GM23338 (cell line): Measurements from ENCODE around the gene EMP2. TPM values are rescaled to one million over a fixed set of nuclear protein-coding genes. Genes with fewer than 3 reads are reported as not detected.

Experiments
- ATAC-seq: fragments of 200-7000 bp; cut with Tn5 transposase; 3 replicates; pipeline ENCODE4 v1.9.1; 2020
- DNase-seq: peaks from one replicate; pipeline ENCODE4 v3.0.0-alpha.2; 2015; ENCODE audit warnings: low spot score
- H2AFZ ChIP-seq: fragments of 200-600 bp; sonication (generic); 2 replicates; pipeline ENCODE4 v1.8.0; 2016; ENCODE audit warnings: antibody characterized with exemption, mild to moderate bottlenecking, moderate library complexity
- H3F3A ChIP-seq: fragments of 200-600 bp; sonication (generic); replicated peaks from 2 replicates; pipeline ENCODE4 v1.8.0; 2017; ENCODE audit warnings: antibody characterized with exemption, mixed run types, low read depth
- H3K27ac ChIP-seq: fragments of 200-600 bp; sonication (generic); 2 replicates; pipeline ENCODE4 v1.6.1; 2016; ENCODE audit warnings: low read depth
- H3K27me3 ChIP-seq: fragments of 200-600 bp; sonication (generic); 2 replicates; pipeline ENCODE4 v1.8.0; 2016; ENCODE audit warnings: mild to moderate bottlenecking, mixed run types, moderate library complexity; ENCODE audit not compliant: insufficient read depth
- H3K36me3 ChIP-seq: fragments of 200-600 bp; sonication (generic); 2 replicates; pipeline ENCODE4 v1.8.0; 2016; ENCODE audit warnings: mild to moderate bottlenecking; ENCODE audit not compliant: insufficient read depth
- H3K4me1 ChIP-seq: fragments of 200-600 bp; sonication (generic); 2 replicates; pipeline ENCODE4 v1.8.0; 2016; ENCODE audit warnings: mild to moderate bottlenecking, moderate library complexity; ENCODE audit not compliant: insufficient read depth
- H3K4me2 ChIP-seq: fragments of 200-600 bp; sonication (generic); 2 replicates; pipeline ENCODE4 v1.7.1; 2017; ENCODE audit warnings: mixed run types
- H3K4me3 ChIP-seq: fragments of 200-600 bp; sonication (generic); 2 replicates; pipeline ENCODE4 v1.6.1; 2016; ENCODE audit warnings: mixed run types
- H3K79me2 ChIP-seq: fragments of 200-600 bp; sonication (generic); replicated peaks from 2 replicates; pipeline ENCODE4 v1.8.0; 2017; ENCODE audit warnings: mild to moderate bottlenecking; ENCODE audit not compliant: insufficient read depth
- H3K9me2 ChIP-seq: fragments of 200-600 bp; sonication (generic); 2 replicates; pipeline ENCODE4 v1.8.0; 2017; ENCODE audit not compliant: insufficient read depth
- H4K20me1 ChIP-seq: fragments of 200-600 bp; sonication (generic); replicated peaks from 2 replicates; pipeline ENCODE4 v1.8.0; 2017; ENCODE audit warnings: mild to moderate bottlenecking; ENCODE audit not compliant: insufficient read depth
- H3K27ac Mint-ChIP-seq: 2 replicates; pipeline ENCODE4 v1.8.0; 2020; ENCODE audit warnings: inconsistent platforms, mild to moderate bottlenecking, moderate library complexity, mixed read lengths
- H3K27me3 Mint-ChIP-seq: 3 replicates; pipeline ENCODE4 v1.8.0; 2022; ENCODE audit warnings: low read depth, mild to moderate bottlenecking, moderate library complexity, mixed read lengths, inconsistent platforms; ENCODE audit not compliant: insufficient read depth, poor library complexity
- H3K36me3 Mint-ChIP-seq: 3 replicates; pipeline ENCODE4 v1.8.0; 2021; ENCODE audit warnings: low read depth, mild to moderate bottlenecking, inconsistent platforms, moderate library complexity, mixed read lengths
- H3K4me1 Mint-ChIP-seq: 3 replicates; pipeline ENCODE4 v1.8.0; 2020; ENCODE audit warnings: mild to moderate bottlenecking, inconsistent platforms, mixed read lengths
- H3K4me3 Mint-ChIP-seq: 3 replicates; pipeline ENCODE4 v1.8.0; 2021; ENCODE audit warnings: moderate library complexity, mild to moderate bottlenecking, inconsistent platforms, mixed read lengths
- H3K9me3 Mint-ChIP-seq: 3 replicates; pipeline ENCODE4 v1.8.0; 2020; ENCODE audit warnings: moderate library complexity, mild to moderate bottlenecking, inconsistent platforms, mixed read lengths
- ETS1 ChIP-seq: IDR thresholded peaks from 2 replicates; pipeline ENCODE4 v1.6.1; 2016; ENCODE audit warnings: antibody characterized with exemption
- EZH2phosphoT487 ChIP-seq: fragments of 200-600 bp; sonication (generic); IDR thresholded peaks from one replicate; pipeline ENCODE4 v1.8.1; 2018; ENCODE audit warnings: antibody characterized with exemption; ENCODE audit not compliant: unreplicated experiment
- JUNB ChIP-seq: IDR thresholded peaks from one replicate; pipeline ENCODE4 v1.6.1; 2016; ENCODE audit warnings: antibody characterized with exemption; ENCODE audit not compliant: unreplicated experiment
- POLR2AphosphoS5 ChIP-seq: IDR thresholded peaks from 2 replicates; pipeline ENCODE4 v1.6.1; 2016; ENCODE audit warnings: antibody characterized with exemption, low read depth
- REST ChIP-seq: IDR thresholded peaks from one replicate; pipeline ENCODE4 v1.6.1; 2018; ENCODE audit warnings: antibody characterized with exemption; ENCODE audit not compliant: unreplicated experiment
- ZNF114 ChIP-seq: fragments of 250-450 bp; sonication (Bioruptor Pico); IDR thresholded peaks from 2 replicates; pipeline ENCODE4 v1.5.0; 2020; ENCODE audit warnings: mild to moderate bottlenecking, moderate library complexity
- ZNF331 ChIP-seq: fragments of 250-450 bp; sonication (Bioruptor Pico); IDR thresholded peaks from 2 replicates; pipeline ENCODE4 v1.5.0; 2020; ENCODE audit warnings: low read depth, mild to moderate bottlenecking, moderate library complexity
- ZNF462 ChIP-seq: fragments of 250-450 bp; sonication (Bioruptor Pico); IDR thresholded peaks from 2 replicates; pipeline ENCODE4 v1.5.0; 2020; ENCODE audit warnings: mild to moderate bottlenecking, moderate library complexity
- polyA plus RNA-seq: library from polyadenylated mRNA; unstranded; fragments of >200 nt; fragmentation: Nextera tagmentation; extraction: Ambion mirVana; gene quantifications from 2 replicates; pipeline ENCODE4 v1.2.1, GENCODE V29; 2016
- total RNA-seq: library from RNA; depleted of rRNA; stranded (reverse); fragments of >200 nt; shearing (Covaris generic); gene quantifications from 2 replicates; pipeline ENCODE4 v1.2.3, GENCODE V29; 2014

Gene EMP2
- total and polyA plus RNA-seq, 2 experiments from 2014 or later, result 7.3 to 40.1 TPM

GRCh38 chr16:10609402-10609774 is 29.0 kb upstream of the EMP2 start:
- Histone ChIP-seq H3K4me1 (no peaks in the 10 kb centered on the region), H3K27me3 (no peaks in the 10 kb centered on the region), H3K79me2 (no peaks in the 10 kb centered on the region), H3K4me2 (no peak overlapping the region), H3K27ac (no peak overlapping the region), H3K36me3 (no peaks in the 10 kb centered on the region), H3F3A (no peaks in the 10 kb centered on the region), H3K4me3 (no peak overlapping the region), H3K9me2 (no peaks in the 10 kb centered on the region), H2AFZ (peak overlapping the region; percentile 56; the same call in 1 of the 2 replicates), H4K20me1 (no peaks in the 10 kb centered on the region)
- Mint-ChIP-seq H3K4me3 (no peak overlapping the region), H3K27me3 (no peaks in the 10 kb centered on the region), H3K36me3 (no peaks in the 10 kb centered on the region), H3K27ac (no peak overlapping the region), H3K9me3 (no peaks in the 10 kb centered on the region), H3K4me1 (peaks cover 4% of the 10 kb centered on the region)
- TF ChIP-seq ETS1, result no peak
- no peak for TF ChIP-seq ZNF331
- no peak for TF ChIP-seq JUNB
- ATAC-seq, result no peak
- DNase-seq, result no peak

- no peaks in the 10 kb centered on the region for H3K36me3 ChIP-seq
- no peaks in the 10 kb centered on the region for H4K20me1 ChIP-seq
- no peaks in the 10 kb centered on the region for H3F3A ChIP-seq
- Mint-ChIP-seq H3K4me3 (no peak overlapping the region), H3K9me3 (no peaks in the 10 kb centered on the region), H3K27ac (no peak overlapping the region), H3K27me3 (no peaks in the 10 kb centered on the region), H3K36me3 (no peaks in the 10 kb centered on the region), H3K4me1 (peaks cover 4% of the 10 kb centered on the region)
- ATAC-seq (peak; percentile 46; the same call in 2 of the 3 replicates), DNase-seq (no peak)
- no peaks in the 10 kb centered on the region for H3K9me2 ChIP-seq
- H3K27ac ChIP-seq, result no peak overlapping the region
- no peak overlapping the region for H3K4me3 ChIP-seq
- no peak for TF ChIP-seq REST
- no peak for TF ChIP-seq ZNF462
- no peak for TF ChIP-seq JUNB
- no peak for TF ChIP-seq EZH2phosphoT487
- TF ChIP-seq POLR2AphosphoS5, result no peak
- TF ChIP-seq ZNF114, result no peak
- H3K27me3 ChIP-seq, result no peaks in the 10 kb centered on the region
- H3K4me2 ChIP-seq, result no peak overlapping the region
- H2AFZ ChIP-seq, result peak overlapping the region; percentile 56; the same call in 1 of the 2 replicates
- H3K4me1 ChIP-seq, result no peaks in the 10 kb centered on the region
- no peaks in the 10 kb centered on the region for H3K79me2 ChIP-seq
Observed at GRCh38 chr16:10608687-10609401, 28.4 kb upstream of the EMP2 start.
